ENCODE results near the gene TRPM4.
A peak's percentile ranks its signal among the peaks of the same experiment; 100 is the strongest.
"Not testable (repeated sequence)": the region's sequence is repeated elsewhere in the genome, so short reads cannot be mapped to it uniquely, and the experiment has no call there.

The TRPM4 gene

GRCh38 chr19:49127225-49127624 is 30.4 kb upstream of the TRPM4 start:
- DNase-seq (ENCODE audit: low read depth), result not testable (repeated sequence)

GRCh38 chr19:49127674-49128544 is 29.7 kb upstream of the TRPM4 start:
- DNase-seq (ENCODE audit: low read depth), result peak; percentile 86

DNA sequence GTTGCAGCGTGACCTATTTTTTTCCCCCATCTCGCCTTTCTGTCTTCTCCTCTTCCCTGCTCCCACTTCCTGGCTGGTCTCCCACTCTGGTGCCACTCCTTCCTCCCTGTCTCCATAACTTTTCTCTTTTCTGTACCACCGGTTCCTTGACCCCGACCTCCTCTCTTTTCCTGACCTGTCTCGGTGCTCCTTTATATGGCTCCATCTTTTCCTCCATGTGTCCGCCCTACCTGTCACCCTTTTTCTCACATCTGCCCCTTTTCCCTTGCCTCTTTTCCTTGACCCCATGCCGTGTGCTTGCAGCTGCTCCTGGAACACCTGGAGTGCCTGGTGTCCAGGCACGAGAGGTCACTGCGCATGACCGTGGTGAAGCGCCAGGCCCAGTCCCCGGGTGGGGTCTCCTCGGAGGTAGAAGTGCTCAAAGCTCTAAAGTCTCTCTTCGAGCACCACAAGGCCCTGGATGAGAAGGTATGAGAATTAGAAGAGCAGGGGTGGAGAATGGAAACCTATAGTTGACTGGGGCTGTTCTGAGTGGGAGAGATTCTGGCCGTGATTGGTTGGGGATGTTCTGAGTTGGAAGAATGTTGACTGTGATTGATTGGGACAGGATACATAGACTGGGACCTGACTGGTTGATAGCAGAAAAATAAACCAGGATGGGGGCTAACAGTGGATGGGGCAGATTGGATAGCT is 28.9 kb upstream of the TRPM4 start:
- no peak for DNase-seq (ENCODE audit: low read depth)

GRCh38 chr19:49129238-49129583 is 28.4 kb upstream of the TRPM4 start:
- DNase-seq (ENCODE audit: low read depth), result no peak

DNA sequence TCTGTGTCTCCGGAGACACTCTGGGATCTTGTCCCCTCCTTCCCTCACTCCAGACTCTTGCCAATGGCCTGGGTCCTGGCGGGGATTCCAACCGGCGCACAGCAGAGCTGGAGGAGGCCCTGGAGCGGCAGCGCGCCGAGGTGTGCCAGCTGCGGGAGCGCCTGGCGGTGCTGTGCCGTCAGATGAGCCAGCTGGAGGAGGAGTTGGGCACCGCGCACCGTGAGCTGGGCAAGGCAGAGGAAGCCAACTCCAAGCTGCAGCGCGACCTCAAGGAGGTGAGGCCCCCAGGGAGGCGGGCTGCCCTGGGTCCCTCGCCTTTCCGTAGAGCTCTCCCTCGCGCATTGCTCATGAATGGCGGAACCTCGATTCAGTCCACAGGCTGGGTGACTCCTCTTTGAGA is 27.3 kb upstream of the TRPM4 start:
- DNase-seq (ENCODE audit: low read depth), result no peak

DNA sequence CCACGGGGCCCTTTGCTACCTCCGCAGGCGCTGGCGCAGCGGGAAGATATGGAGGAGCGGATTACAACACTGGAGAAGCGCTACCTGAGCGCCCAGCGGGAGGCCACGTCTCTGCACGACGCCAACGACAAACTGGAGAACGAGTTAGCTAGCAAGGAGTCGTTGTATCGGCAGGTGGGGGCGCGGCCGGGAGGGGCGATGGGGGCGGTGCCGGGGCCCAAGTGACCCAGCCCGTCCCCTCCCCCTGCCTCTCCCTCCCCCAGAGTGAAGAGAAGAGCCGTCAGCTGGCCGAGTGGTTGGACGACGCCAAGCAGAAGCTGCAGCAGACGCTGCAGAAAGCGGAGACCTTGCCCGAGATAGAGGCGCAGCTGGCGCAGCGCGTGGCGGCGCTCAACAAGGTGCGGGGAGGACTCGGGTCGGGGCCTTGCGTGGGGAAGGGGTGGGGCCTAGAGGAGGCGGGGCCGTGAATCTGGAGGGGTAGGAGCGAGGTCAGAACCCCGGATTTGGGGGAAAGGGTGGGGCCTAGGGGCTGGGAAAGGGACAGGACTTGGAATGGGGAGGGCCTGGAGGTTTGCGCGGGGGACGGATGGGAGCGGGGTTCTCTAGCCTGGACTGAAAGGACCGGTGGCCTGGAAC is 24.5 kb upstream of the TRPM4 start:
- DNase-seq (ENCODE audit: low read depth), result no peak

DNA sequence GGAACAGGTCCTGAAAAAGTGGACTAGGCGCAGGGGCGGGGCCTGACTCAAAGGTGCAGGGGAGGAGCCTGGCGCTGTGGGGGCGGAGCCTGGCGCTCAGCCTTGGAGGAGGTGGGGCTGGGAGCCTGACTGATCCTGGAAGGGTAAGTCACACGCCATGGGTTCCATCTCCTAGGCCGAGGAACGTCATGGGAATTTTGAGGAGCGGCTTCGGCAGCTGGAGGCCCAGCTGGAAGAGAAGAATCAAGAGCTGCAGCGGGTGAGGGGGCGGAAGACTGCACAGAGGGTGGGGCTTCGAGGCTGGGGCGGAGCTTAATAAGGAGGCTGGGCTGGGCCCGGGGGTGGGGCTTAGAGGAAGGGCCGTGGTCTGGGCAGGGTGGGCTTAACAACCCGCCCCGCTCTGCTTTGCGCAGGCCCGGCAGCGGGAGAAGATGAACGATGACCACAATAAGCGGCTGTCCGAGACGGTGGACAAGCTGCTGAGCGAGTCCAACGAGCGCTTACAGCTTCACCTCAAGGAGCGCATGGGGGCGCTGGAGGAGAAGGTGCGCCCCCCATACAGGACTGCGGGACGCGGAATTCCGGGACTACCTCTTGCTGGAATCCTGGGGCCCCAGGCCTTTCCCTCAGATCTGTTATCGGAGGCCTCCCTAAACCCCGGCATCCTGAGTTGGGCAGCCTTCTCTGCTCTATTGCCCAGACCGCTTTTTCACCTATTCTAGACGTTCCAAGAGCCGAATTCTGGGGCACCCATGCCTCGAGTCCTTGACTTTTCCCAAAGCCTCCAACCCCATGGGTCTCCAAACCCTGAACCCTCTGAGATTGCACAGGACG is 23.8 kb upstream of the TRPM4 start:
- DNase-seq (ENCODE audit: low read depth), result no peak

DNA sequence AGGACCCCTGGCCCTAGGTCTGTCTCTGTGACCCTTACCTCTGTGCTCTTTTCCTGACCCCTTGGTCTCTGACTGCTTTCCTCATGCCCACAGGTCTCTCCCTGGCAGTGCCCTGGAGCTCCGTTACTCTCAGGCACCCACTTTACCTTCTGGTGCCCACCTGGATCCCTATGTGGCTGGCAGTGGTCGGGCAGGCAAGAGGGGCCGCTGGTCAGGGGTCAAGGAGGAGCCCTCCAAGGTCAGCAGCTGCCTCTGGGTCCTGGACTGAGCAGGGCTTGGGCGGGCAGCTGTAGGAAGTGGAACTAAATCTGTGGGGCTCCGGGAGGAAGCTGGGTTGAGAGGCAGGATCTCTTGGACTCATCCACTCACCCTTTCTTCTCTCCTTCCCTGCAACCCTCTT is 21.9 kb upstream of the TRPM4 start:
- no peak for DNase-seq (ENCODE audit: low read depth)

- DNase-seq (ENCODE audit: low read depth), result no peak
Observed at GRCh38 chr19:49136771-49137171, 20.8 kb upstream of the TRPM4 start.

GRCh38 chr19:49140951-49141350 is 16.6 kb upstream of the TRPM4 start:
- no peak for DNase-seq (ENCODE audit: low read depth)

- no peak for DNase-seq (ENCODE audit: low read depth)
Observed at GRCh38 chr19:49141352-49141751, 16.2 kb upstream of the TRPM4 start.

GRCh38 chr19:49142866-49143335 is 14.7 kb upstream of the TRPM4 start:
- no peak for DNase-seq (ENCODE audit: low read depth)

DNA sequence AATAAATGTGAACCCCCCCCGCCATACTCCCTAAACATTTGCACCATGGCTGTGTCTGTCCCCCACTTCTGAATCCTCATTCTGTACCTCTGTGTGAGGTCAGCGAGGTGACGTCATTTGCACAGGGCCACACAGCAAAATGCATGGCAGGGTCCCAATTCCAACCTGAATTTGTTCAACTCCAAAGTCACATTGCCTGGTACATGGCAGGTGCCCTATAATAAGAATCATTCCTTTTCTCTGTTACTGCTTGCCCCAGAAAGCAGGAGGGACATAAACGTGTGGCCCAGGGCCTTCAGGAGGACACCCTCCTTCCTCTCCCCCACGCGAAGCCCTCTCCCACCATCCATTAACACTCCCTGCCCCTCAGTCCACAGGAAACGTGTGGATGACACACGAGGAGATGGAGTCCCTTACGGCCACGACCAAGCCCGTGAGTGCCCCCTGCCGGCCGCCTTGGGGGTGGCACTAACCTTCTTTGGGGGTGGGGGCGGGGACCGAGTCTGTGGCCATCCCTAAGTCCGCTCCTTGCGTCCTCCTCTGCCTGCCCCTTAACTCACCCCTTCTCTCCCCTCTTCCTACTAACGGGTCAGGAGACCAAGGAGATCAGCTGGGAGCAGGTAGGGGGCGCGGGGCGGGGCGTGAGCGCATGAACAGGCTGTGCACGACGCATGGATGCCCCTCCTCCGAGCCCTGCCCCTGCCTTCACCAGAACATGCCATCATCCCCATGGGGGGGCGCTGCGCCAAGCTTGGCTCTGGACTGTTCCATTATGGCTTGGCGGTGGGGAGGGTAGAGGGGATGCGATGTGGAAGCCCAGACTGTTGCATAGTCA is 11.8 kb upstream of the TRPM4 start:
- peak; percentile 70 for DNase-seq (ENCODE audit: low read depth)

- not testable (repeated sequence) for DNase-seq (ENCODE audit: low read depth)
Observed at GRCh38 chr19:49146408-49146770, 11.2 kb upstream of the TRPM4 start.

GRCh38 chr19:49148044-49148682 is 9.4 kb upstream of the TRPM4 start:
- DNase-seq (ENCODE audit: low read depth), result no peak

GRCh38 chr19:49148784-49149651 is 8.6 kb upstream of the TRPM4 start:
- peak; percentile 62 for DNase-seq (ENCODE audit: low read depth)

DNA sequence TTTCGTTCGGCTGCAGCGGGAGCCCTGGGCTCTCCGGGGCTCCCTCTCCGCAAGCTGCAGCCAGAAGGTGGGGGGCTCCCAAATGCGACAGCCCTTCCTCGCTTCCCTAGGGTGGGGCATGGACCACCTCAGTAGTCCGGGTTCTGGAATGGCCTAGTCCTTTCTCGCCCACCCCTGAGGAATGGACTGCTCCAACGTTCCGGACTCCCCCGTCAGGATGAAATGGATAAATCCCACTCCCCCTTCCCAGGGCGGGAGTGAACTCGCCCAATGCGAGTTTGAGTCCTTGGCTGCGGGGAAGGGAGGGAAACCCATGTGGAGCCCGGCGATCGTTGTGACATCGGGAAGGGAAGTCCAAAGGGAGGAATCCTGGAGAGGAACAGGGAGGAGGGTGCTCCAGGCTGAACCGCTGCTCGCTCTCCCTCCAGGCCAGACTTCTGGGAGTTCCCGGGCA is 7.9 kb upstream of the TRPM4 start:
- DNase-seq (ENCODE audit: low read depth), result no peak

DNA sequence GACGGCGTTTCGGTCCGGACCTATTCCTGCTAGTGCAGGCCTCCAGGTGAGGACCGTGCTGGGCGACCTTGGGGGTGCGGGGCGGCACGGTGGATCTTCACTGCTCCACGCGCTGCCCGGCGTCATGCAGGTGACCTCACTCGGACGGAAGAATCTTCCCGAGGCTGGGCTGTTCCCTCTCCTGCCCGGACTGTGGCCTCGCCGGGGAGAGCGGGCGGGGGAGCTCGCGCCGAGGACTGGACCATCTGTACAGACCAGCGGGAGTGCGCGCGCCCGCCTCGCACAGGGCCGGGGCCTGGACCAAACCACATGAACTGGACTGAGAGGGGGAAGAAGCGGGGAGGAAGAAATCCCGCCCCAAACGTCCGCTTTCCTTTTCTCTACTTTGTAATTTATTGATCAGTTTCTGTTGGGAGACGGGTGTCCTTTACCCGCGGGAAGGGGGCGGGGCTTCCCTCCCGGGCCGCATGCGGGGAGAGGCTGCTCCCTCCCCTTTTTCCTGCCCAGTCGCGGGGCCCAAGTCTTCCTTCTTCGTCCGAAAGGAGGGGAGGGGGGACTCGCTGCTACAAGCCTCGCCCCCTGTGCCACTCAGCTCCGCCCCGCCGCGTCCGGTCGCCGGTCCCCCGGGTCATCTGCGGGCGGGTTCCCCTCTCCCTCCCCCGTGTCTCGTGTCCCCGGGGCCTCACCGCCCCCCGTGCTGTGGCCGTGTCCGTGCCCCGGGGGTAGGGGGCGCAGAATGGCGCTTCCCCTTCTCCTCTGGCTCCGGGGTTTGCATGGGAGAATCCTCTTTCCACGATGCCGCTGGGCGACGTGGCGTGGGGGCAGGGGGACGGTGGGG is 7.3 kb upstream of the TRPM4 start:
- no peak for DNase-seq (ENCODE audit: low read depth)

- no peak for DNase-seq (ENCODE audit: low read depth)
Observed at GRCh38 chr19:49150944-49151243, 6.7 kb upstream of the TRPM4 start.

Measured in activated gamma-delta T cell treated with anti-CD3 and anti-CD28 coated beads, Interleukin-2, amount 50 U/mL, for 16 hours (primary cell).